A673 (cell line): Measurements from ENCODE around the gene ANO1.

Experiments
- CTCF ChIP-seq: fragments of 300-800, 200-600 bp; sonication (generic); conservative IDR thresholded peaks from 2 replicates; pipeline ENCODE4 v1.5.1; 2017; ENCODE audit warnings: low read depth, mild to moderate bottlenecking, antibody characterized with exemption, low read length, moderate library complexity, mixed read lengths
- EZH2 ChIP-seq: fragments of 200-600 bp; sonication (generic); IDR thresholded peaks from 2 replicates; pipeline ENCODE4 v1.6.1; 2017; ENCODE audit warnings: borderline replicate concordance, low read depth, mild to moderate bottlenecking, mixed read lengths, antibody characterized with exemption, low read length; ENCODE audit not compliant: poor library complexity, severe bottlenecking

DNA sequence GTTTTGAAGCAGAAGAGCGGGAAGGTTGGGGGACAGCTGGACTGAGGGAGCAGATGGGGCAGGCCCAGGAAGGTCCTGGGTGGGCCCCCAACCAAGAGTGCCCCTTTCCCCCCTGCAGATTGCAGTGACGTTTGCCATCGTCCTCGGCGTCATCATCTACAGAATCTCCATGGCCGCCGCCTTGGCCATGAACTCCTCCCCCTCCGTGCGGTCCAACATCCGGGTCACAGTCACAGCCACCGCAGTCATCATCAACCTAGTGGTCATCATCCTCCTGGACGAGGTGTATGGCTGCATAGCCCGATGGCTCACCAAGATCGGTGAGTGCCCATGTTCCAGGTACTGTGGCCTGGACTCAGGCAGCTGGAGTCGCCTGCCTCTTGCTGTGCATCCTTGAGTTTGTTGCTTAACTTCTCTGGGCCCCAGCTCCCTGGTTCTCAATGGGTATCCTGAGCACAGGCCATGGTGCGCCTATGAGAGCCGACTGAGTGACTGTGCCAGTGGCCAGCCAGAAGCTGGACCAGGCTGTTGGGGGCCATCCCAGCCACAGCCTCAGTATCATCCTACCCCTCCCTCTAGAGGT, 83.0 kb downstream of the ANO1 start:
- TF ChIP-seq CTCF: no peak
- no peak for TF ChIP-seq EZH2
